Measurements from ENCODE around the gene HIVEP3. TPM values are rescaled to one million over a fixed set of nuclear protein-coding genes. Genes with fewer than 3 reads are reported as not detected.

Gene HIVEP3
- total RNA-seq, 1 donor from 2014 or later, result 8.9 TPM

GRCh38 chr1:41524676-41525675 lies 393.7 kb downstream of the HIVEP3 start:
- Histone ChIP-seq H3K27me3 (ENCODE audit: insufficient read depth, low read length) (no peaks in the 10 kb centered on the region), H3K27ac (ENCODE audit: low read depth, low read length) (no peak overlapping the region), H3K79me2 (ENCODE audit: insufficient read depth, low read length) (no peaks in the 10 kb centered on the region), H2AFZ (ENCODE audit: low read depth, low read length) (no peak overlapping the region), H3K4me1 (ENCODE audit: insufficient read depth, low read length) (no peaks in the 10 kb centered on the region), H4K20me1 (ENCODE audit: insufficient read depth, low read length) (peaks cover 23% of the 10 kb centered on the region), H3K9me3 (ENCODE audit: insufficient read depth, low read depth, low read length) (no peaks in the 10 kb centered on the region), H3K4me3 (ENCODE audit: insufficient read depth, low read depth, low read length) (no peak overlapping the region), H3K9ac (ENCODE audit: low read length) (no peak overlapping the region), H3K36me3 (ENCODE audit: insufficient read depth, low read length) (no peaks in the 10 kb centered on the region), H3K4me2 (ENCODE audit: low read length) (no peak overlapping the region)
- FAIRE-seq (no peak), DNase-seq (ENCODE audit: low read depth) (no peak)
- H3K27ac Mint-ChIP-seq (ENCODE audit: unreplicated experiment), result no peak overlapping the region
- no peaks in the 10 kb centered on the region for H3K9me3 Mint-ChIP-seq (ENCODE audit: unreplicated experiment)
- H3K4me3 Mint-ChIP-seq (ENCODE audit: unreplicated experiment), result no peak overlapping the region
- peaks cover 3% of the 10 kb centered on the region for H3K4me1 Mint-ChIP-seq (ENCODE audit: low read depth, unreplicated experiment)
- peaks cover 7% of the 10 kb centered on the region for H3K27me3 Mint-ChIP-seq (ENCODE audit: low read depth, unreplicated experiment)
- peaks cover 10% of the 10 kb centered on the region for H3K36me3 Mint-ChIP-seq (ENCODE audit: low read depth, unreplicated experiment)
- TF ChIP-seq, protein P1, sequence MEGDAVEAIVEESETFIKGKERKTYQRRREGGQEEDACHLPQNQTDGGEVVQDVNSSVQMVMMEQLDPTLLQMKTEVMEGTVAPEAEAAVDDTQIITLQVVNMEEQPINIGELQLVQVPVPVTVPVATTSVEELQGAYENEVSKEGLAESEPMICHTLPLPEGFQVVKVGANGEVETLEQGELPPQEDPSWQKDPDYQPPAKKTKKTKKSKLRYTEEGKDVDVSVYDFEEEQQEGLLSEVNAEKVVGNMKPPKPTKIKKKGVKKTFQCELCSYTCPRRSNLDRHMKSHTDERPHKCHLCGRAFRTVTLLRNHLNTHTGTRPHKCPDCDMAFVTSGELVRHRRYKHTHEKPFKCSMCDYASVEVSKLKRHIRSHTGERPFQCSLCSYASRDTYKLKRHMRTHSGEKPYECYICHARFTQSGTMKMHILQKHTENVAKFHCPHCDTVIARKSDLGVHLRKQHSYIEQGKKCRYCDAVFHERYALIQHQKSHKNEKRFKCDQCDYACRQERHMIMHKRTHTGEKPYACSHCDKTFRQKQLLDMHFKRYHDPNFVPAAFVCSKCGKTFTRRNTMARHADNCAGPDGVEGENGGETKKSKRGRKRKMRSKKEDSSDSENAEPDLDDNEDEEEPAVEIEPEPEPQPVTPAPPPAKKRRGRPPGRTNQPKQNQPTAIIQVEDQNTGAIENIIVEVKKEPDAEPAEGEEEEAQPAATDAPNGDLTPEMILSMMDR (IDR thresholded peaks at IDR 0.05; ENCODE audit: insufficient read depth, low read depth, low read length), result no peak
- no peak for TF ChIP-seq EZH2 (IDR thresholded peaks at IDR 0.05; ENCODE audit: insufficient read depth, low read length)

DNA sequence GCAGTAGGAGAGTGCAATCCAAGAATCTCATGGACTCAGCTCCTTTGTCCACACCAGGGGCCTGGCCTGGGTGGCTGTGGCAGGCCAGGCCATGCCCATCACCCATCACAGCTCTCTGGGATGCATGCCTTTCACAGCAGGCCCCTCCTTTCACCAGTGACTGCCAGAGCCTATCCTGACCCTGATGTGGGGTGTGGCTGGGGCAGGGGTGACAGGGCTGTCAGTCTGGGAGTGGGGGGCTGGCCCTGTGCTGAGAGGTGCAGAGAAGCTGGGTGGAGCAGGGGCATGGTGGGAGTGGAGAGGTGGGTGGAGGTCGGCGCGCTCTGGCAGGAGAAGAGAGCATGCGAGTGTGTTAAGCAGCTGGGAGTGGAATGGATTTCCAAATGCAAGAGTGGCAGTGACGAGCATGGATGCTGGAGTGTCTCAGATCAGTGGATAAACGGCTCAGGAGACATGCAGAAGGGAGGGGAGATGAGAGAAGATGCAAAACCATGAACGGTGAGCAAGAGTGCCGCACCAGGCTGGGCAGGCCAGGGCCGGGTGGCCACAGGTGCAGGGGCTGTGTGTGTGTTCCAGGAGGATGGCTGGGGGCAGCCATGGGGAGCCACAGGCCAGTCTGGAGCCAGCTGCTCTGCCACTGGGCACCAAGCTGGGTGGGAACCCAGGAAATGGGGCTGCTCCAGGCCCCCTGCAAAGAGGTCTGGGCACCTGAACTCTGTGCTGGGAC lies 394.6 kb downstream of the HIVEP3 start:
- Mint-ChIP-seq H3K36me3 (ENCODE audit: low read depth, unreplicated experiment) (peaks cover 11% of the 10 kb centered on the region), H3K9me3 (ENCODE audit: unreplicated experiment) (peaks cover 3% of the 10 kb centered on the region), H3K27ac (ENCODE audit: unreplicated experiment) (no peak overlapping the region), H3K4me3 (ENCODE audit: unreplicated experiment) (no peak overlapping the region), H3K4me1 (ENCODE audit: low read depth, unreplicated experiment) (peaks cover 3% of the 10 kb centered on the region), H3K27me3 (ENCODE audit: low read depth, unreplicated experiment) (peaks cover 11% of the 10 kb centered on the region)
- no peaks in the 10 kb centered on the region for H3K79me2 ChIP-seq (ENCODE audit: insufficient read depth, low read length)
- no peak overlapping the region for H3K4me3 ChIP-seq (ENCODE audit: insufficient read depth, low read depth, low read length)
- no peaks in the 10 kb centered on the region for H3K9me3 ChIP-seq (ENCODE audit: insufficient read depth, low read depth, low read length)
- no peak for FAIRE-seq
- no peak for DNase-seq (ENCODE audit: low read depth)
- H2AFZ ChIP-seq (ENCODE audit: low read depth, low read length), result no peak overlapping the region
- peaks cover 19% of the 10 kb centered on the region for H4K20me1 ChIP-seq (ENCODE audit: insufficient read depth, low read length)
- no peaks in the 10 kb centered on the region for H3K27me3 ChIP-seq (ENCODE audit: insufficient read depth, low read length)
- H3K4me2 ChIP-seq (ENCODE audit: low read length), result no peak overlapping the region
- H3K4me1 ChIP-seq (ENCODE audit: insufficient read depth, low read length), result no peaks in the 10 kb centered on the region
- no peak overlapping the region for H3K9ac ChIP-seq (ENCODE audit: low read length)
- no peaks in the 10 kb centered on the region for H3K36me3 ChIP-seq (ENCODE audit: insufficient read depth, low read length)
- no peak overlapping the region for H3K27ac ChIP-seq (ENCODE audit: low read depth, low read length)
- no peak for TF ChIP-seq EZH2 (IDR thresholded peaks at IDR 0.05; ENCODE audit: insufficient read depth, low read length)
- TF ChIP-seq, protein P1 (IDR thresholded peaks at IDR 0.05; ENCODE audit: insufficient read depth, low read depth, low read length), result no peak

All from astrocyte (in vitro differentiated cells and primary cell).